C4-2B (cell line): ENCODE measurements around the gene UGT1A6.

Experiments
- ZFX ChIP-seq: fragments of 450-650 bp; IDR thresholded peaks from 2 replicates; pipeline ENCODE4 v1.6.1; 2017
- TF ChIP-seq, protein P1 (sequence below): fragments of 450-650 bp; conservative IDR thresholded peaks from 2 replicates; pipeline ENCODE4 v1.5.1; 2017; ENCODE audit warnings: mild to moderate bottlenecking

DNA sequence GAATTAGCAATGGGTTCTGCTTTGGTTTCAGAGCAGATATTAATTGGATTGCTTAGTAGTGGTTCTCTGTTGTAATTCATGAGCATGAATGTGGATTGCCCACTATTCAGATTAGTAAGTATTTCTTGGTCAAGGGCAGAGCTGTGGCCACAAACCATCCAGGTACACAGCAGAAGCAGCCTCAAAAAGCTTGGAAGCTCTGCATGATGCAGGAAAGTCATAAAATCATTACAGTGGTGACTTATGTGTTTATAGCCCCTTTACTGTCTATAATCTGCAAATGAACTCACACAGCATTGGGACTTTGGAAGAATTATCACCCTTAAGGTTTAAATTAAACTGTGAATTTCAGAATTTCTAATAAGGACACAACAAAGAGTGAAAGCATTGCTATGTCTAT is 65.5 kb downstream of the UGT1A6 start:
- TF ChIP-seq, protein P1, sequence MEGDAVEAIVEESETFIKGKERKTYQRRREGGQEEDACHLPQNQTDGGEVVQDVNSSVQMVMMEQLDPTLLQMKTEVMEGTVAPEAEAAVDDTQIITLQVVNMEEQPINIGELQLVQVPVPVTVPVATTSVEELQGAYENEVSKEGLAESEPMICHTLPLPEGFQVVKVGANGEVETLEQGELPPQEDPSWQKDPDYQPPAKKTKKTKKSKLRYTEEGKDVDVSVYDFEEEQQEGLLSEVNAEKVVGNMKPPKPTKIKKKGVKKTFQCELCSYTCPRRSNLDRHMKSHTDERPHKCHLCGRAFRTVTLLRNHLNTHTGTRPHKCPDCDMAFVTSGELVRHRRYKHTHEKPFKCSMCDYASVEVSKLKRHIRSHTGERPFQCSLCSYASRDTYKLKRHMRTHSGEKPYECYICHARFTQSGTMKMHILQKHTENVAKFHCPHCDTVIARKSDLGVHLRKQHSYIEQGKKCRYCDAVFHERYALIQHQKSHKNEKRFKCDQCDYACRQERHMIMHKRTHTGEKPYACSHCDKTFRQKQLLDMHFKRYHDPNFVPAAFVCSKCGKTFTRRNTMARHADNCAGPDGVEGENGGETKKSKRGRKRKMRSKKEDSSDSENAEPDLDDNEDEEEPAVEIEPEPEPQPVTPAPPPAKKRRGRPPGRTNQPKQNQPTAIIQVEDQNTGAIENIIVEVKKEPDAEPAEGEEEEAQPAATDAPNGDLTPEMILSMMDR, result no peak
- TF ChIP-seq ZFX, result no peak
